ENCODE measurements around the gene LRG1. TPM values are rescaled to one million over a fixed set of nuclear protein-coding genes. Genes with fewer than 3 reads are reported as not detected.

LRG1 gene
- total and polyA plus RNA-seq, 4 donors, result 14.4 to 56.7 (median 15.6) TPM

DNA sequence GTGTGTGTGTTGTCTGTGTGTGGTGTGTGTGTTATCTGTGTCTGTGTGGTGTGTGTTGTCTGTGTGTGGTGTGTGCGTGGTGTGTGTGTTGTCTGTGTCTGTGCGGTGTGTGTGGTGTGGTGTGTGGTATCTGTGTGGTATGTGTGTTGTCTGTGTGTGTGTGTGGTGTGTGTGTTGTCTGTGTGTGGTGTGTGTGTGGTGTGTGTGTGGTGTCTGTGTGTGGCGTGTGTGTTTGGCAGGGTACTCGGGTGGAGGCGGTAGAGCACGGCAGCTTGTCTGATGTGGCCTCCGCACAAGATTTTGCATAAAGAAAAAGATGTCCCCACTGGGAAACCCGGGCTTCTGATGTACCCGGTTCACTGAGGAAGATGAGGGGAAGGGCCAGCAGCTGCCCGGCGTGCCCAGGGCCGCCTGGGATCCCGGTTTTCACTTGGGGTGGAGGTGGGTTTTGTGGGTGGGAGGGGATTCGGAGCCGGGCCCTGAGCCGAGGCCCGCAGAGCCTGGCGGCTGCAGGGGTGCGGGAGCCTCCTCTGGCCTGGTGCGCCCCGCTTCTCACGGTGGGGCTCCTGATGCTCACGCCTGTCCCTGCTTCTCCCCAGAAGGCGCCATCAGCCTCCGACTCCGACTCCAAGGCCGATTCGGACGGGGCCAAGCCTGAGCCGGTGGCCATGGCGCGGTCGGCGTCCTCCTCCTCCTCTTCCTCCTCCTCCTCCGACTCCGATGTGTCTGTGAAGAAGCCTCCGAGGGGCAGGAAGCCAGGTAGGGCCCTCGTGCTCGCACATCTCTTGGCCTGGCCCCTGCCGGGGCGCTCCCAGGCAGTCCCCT lies 46.5 kb downstream of the LRG1 start:
- Histone ChIP-seq H3K9me3 (ENCODE audit: control insufficient read depth in 4 of 4, insufficient read depth in 3 of 4, low read length in 3 of 4) (peaks cover 0 to 6% (median 0%) of the 10 kb centered on the region in 4 donors), H3K4me3 (no peak overlapping the region)
- 96 to 97% methylated on average over 32 to 41 of the region's 41 CpGs for WGBS, 2 donors

DNA sequence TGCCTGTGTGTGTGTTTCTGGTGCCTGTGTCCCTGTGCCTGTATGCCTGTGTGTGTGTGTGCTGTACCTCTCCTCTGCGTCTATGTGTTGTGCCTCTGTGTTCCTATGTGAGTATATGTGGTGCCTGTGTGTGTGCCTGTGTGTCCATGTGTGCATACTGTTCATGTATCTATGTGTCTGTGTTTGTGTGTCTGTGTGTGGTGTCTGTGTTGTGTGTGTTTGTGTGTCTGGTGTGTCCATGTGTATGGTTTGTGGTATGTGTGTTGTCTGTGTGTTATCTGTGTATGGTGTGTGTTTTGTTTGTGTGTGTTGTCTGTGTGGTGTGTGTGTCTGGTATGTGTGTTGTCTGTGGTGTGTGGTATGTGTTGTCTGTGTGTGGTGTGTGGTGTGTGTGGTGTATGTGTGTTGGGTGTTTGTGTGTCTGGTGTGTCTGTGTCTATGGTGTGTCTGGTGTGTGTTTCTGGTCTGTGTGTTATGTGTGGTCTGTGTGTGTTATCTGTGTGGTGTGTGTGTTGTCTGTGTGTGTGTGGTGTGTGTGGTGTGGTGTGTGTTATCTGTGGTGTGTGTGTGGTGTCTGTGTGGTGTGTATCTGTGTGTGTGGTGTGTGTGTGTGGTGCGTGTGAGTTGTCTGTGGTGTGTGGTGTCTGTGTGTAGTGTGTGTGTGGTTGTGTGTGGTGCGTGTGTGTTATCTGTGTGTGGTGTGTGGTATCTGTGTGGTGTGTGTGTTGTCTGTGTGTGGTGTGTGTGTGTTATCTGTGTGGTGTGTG lies 47.3 kb downstream of the LRG1 start:
- peaks cover 0 to 6% (median 0%) of the 10 kb centered on the region in 4 donors for H3K9me3 ChIP-seq (ENCODE audit: control insufficient read depth in 4 of 4, insufficient read depth in 3 of 4, low read length in 3 of 4)
- H3K4me3 ChIP-seq, result no peak overlapping the region
- peaks cover 6 to 66% (median 26%) of the 10 kb centered on the region in 4 donors for H3K36me3 ChIP-seq (ENCODE audit: control insufficient read depth in 4 of 4, insufficient read depth in 4 of 4, low read length in 4 of 4)
- no peaks in the 10 kb centered on the region for H3K4me1 ChIP-seq (ENCODE audit: control insufficient read depth in 5 of 5, insufficient read depth in 5 of 5, low read length in 5 of 5)
- TF ChIP-seq CTCF (IDR thresholded peaks at IDR 0.05; ENCODE audit: control extremely low read depth, extremely low read depth), result no peak
- no peak overlapping the region for H3K9ac ChIP-seq (ENCODE audit: insufficient read depth in 1 of 2, low read length in 2 of 2)
- DNase-seq, result no peak
- H3K27ac ChIP-seq (ENCODE audit: low read depth in 1 of 2, low read length in 1 of 2), result no peak overlapping the region
- WGBS, 2 donors, result 98 to 100% methylated on average over 3 of the region's 3 CpGs
- ATAC-seq (ENCODE audit: insufficient read depth, low FRiP score), result no peak
- no peaks in the 10 kb centered on the region for H3K27me3 ChIP-seq (ENCODE audit: control insufficient read depth in 3 of 3, insufficient read depth in 3 of 3, low read length in 2 of 3)

More for the DNA sequence above, 46.5 kb downstream of the LRG1 start:
- H3K4me1 ChIP-seq (ENCODE audit: control insufficient read depth in 5 of 5, insufficient read depth in 5 of 5, low read length in 5 of 5), result no peaks in the 10 kb centered on the region
- no peaks in the 10 kb centered on the region for H3K27me3 ChIP-seq (ENCODE audit: control insufficient read depth in 3 of 3, insufficient read depth in 3 of 3, low read length in 2 of 3)
- peaks cover 6 to 71% (median 25%) of the 10 kb centered on the region in 4 donors for H3K36me3 ChIP-seq (ENCODE audit: control insufficient read depth in 4 of 4, insufficient read depth in 4 of 4, low read length in 4 of 4)
- no peak for DNase-seq
- no peak for ATAC-seq (ENCODE audit: insufficient read depth, low FRiP score)
- no peak for TF ChIP-seq CTCF (IDR thresholded peaks at IDR 0.05; ENCODE audit: control extremely low read depth, extremely low read depth)
- no peak overlapping the region for H3K9ac ChIP-seq (ENCODE audit: insufficient read depth in 1 of 2, low read length in 2 of 2)
- no peak overlapping the region for H3K27ac ChIP-seq (ENCODE audit: low read depth in 1 of 2, low read length in 1 of 2)

- ATAC-seq (ENCODE audit: insufficient read depth, low FRiP score), result no peak
- Histone ChIP-seq H3K36me3 (ENCODE audit: control insufficient read depth in 4 of 4, insufficient read depth in 4 of 4, low read length in 4 of 4) (peaks cover 6 to 66% (median 26%) of the 10 kb centered on the region in 4 donors), H3K27ac (ENCODE audit: low read depth in 1 of 2, low read length in 1 of 2) (no peak overlapping the region), H3K4me3 (no peak overlapping the region), H3K4me1 (ENCODE audit: control insufficient read depth in 5 of 5, insufficient read depth in 5 of 5, low read length in 5 of 5) (no peaks in the 10 kb centered on the region), H3K9ac (ENCODE audit: insufficient read depth in 1 of 2, low read length in 2 of 2) (no peak overlapping the region), H3K9me3 (ENCODE audit: control insufficient read depth in 4 of 4, insufficient read depth in 3 of 4, low read length in 3 of 4) (peaks cover 0 to 6% (median 0%) of the 10 kb centered on the region in 4 donors), H3K27me3 (ENCODE audit: control insufficient read depth in 3 of 3, insufficient read depth in 3 of 3, low read length in 2 of 3) (no peaks in the 10 kb centered on the region)
- no peak for TF ChIP-seq CTCF (IDR thresholded peaks at IDR 0.05; ENCODE audit: control extremely low read depth, extremely low read depth)
- WGBS, 2 donors, result 97% methylated on average over 21 of the region's 21 CpGs
- no peak for DNase-seq
Observed at GRCh38 chr19:4491446-4491845, 48.4 kb downstream of the LRG1 start.

All from lung (tissue), 12 donors.